ENCODE measurements around the gene DOCK3.
"Not testable (repeated sequence)": the region's sequence is repeated elsewhere in the genome, so short reads cannot be mapped to it uniquely, and the experiment has no call there.

Gene DOCK3

GRCh38 chr3:50676031-50676705, 1.4 kb downstream of the DOCK3 start:
- Histone ChIP-seq H3K4me1 (ENCODE audit: low read length) (no peaks in the 10 kb centered on the region), H3K79me2 (ENCODE audit: low read length) (no peaks in the 10 kb centered on the region), H3F3A (ENCODE audit: insufficient read depth, low read length) (no peaks in the 10 kb centered on the region), H3K27me3 (replicated peaks; ENCODE audit: insufficient read depth, low read length) (peaks cover 20% of the 10 kb centered on the region), H3K27ac (ENCODE audit: low read length) (no peak overlapping the region), H3K4me3 (ENCODE audit: low read length) (no peak overlapping the region), H3K9me3 (replicated peaks; ENCODE audit: insufficient read depth, low read length) (no peaks in the 10 kb centered on the region), H3K9ac (ENCODE audit: low read length) (no peak overlapping the region), H3K36me3 (replicated peaks; ENCODE audit: insufficient read depth, low read length) (no peaks in the 10 kb centered on the region), H3K9me2 (replicated peaks; ENCODE audit: insufficient read depth, low read length) (no peaks in the 10 kb centered on the region), H4K20me1 (ENCODE audit: insufficient read depth, low read length) (no peaks in the 10 kb centered on the region), H3K4me2 (ENCODE audit: low read depth, low read length) (no peak overlapping the region), H2AFZ (ENCODE audit: low read length) (no peak overlapping the region)
- TF ChIP-seq EZH2phosphoT487 (IDR thresholded peaks at IDR 0.05; ENCODE audit: low read length) (no peak), EZH2 (optimal IDR thresholded peaks at IDR 0.05; ENCODE audit: low read depth, low read length) (no peak), CTCF (IDR thresholded peaks at IDR 0.05; ENCODE audit: low read length) (no peak)
- no peak for DNase-seq

GRCh38 chr3:50687127-50687751, 12.5 kb downstream of the DOCK3 start:
- H3K79me2 ChIP-seq (ENCODE audit: low read length) = no peaks in the 10 kb centered on the region

GRCh38 chr3:50687916-50688315, 13.2 kb downstream of the DOCK3 start:
- no peak overlapping the region for H3K4me3 ChIP-seq (ENCODE audit: low read length)
- H3K9ac ChIP-seq (ENCODE audit: low read length) = no peak overlapping the region
- H3K79me2 ChIP-seq (ENCODE audit: low read length) = no peaks in the 10 kb centered on the region
- DNase-seq = no peak
- no peaks in the 10 kb centered on the region for H3K27me3 ChIP-seq (replicated peaks; ENCODE audit: insufficient read depth, low read length)
- H4K20me1 ChIP-seq (ENCODE audit: insufficient read depth, low read length) = no peaks in the 10 kb centered on the region
- H3K9me2 ChIP-seq (replicated peaks; ENCODE audit: insufficient read depth, low read length) = no peaks in the 10 kb centered on the region
- no peaks in the 10 kb centered on the region for H3K4me1 ChIP-seq (ENCODE audit: low read length)
- TF ChIP-seq EZH2phosphoT487 (IDR thresholded peaks at IDR 0.05; ENCODE audit: low read length) = no peak
- TF ChIP-seq EZH2 (optimal IDR thresholded peaks at IDR 0.05; ENCODE audit: low read depth, low read length) = no peak
- TF ChIP-seq CTCF (IDR thresholded peaks at IDR 0.05; ENCODE audit: low read length) = no peak
- no peaks in the 10 kb centered on the region for H3F3A ChIP-seq (ENCODE audit: insufficient read depth, low read length)
- no peaks in the 10 kb centered on the region for H3K36me3 ChIP-seq (replicated peaks; ENCODE audit: insufficient read depth, low read length)
- H3K27ac ChIP-seq (ENCODE audit: low read length) = no peak overlapping the region
- no peaks in the 10 kb centered on the region for H3K9me3 ChIP-seq (replicated peaks; ENCODE audit: insufficient read depth, low read length)
- H3K4me2 ChIP-seq (ENCODE audit: low read depth, low read length) = no peak overlapping the region
- no peak overlapping the region for H2AFZ ChIP-seq (ENCODE audit: low read length)

More at GRCh38 chr3:50687127-50687751, 12.5 kb downstream of the DOCK3 start:
- H3K27me3 ChIP-seq (replicated peaks; ENCODE audit: insufficient read depth, low read length) = no peaks in the 10 kb centered on the region
- no peak for DNase-seq
- no peaks in the 10 kb centered on the region for H4K20me1 ChIP-seq (ENCODE audit: insufficient read depth, low read length)
- TF ChIP-seq EZH2 (optimal IDR thresholded peaks at IDR 0.05; ENCODE audit: low read depth, low read length) = no peak
- no peak for TF ChIP-seq EZH2phosphoT487 (IDR thresholded peaks at IDR 0.05; ENCODE audit: low read length)
- TF ChIP-seq CTCF (IDR thresholded peaks at IDR 0.05; ENCODE audit: low read length) = no peak
- H3K9me2 ChIP-seq (replicated peaks; ENCODE audit: insufficient read depth, low read length) = no peaks in the 10 kb centered on the region
- H3K36me3 ChIP-seq (replicated peaks; ENCODE audit: insufficient read depth, low read length) = no peaks in the 10 kb centered on the region
- no peak overlapping the region for H3K9ac ChIP-seq (ENCODE audit: low read length)
- no peaks in the 10 kb centered on the region for H3K9me3 ChIP-seq (replicated peaks; ENCODE audit: insufficient read depth, low read length)
- H2AFZ ChIP-seq (ENCODE audit: low read length) = no peak overlapping the region
- H3F3A ChIP-seq (ENCODE audit: insufficient read depth, low read length) = no peaks in the 10 kb centered on the region
- no peak overlapping the region for H3K4me3 ChIP-seq (ENCODE audit: low read length)
- no peaks in the 10 kb centered on the region for H3K4me1 ChIP-seq (ENCODE audit: low read length)
- H3K4me2 ChIP-seq (ENCODE audit: low read depth, low read length) = no peak overlapping the region
- no peak overlapping the region for H3K27ac ChIP-seq (ENCODE audit: low read length)

GRCh38 chr3:50688602-50689001, 13.9 kb downstream of the DOCK3 start:
- not testable (repeated sequence) for H3K27ac ChIP-seq (ENCODE audit: low read length); H3F3A ChIP-seq (ENCODE audit: insufficient read depth, low read length); H3K27me3 ChIP-seq (replicated peaks; ENCODE audit: insufficient read depth, low read length); H3K9ac ChIP-seq (ENCODE audit: low read length); DNase-seq; H3K4me2 ChIP-seq (ENCODE audit: low read depth, low read length); H3K36me3 ChIP-seq (replicated peaks; ENCODE audit: insufficient read depth, low read length); H4K20me1 ChIP-seq (ENCODE audit: insufficient read depth, low read length); H3K79me2 ChIP-seq (ENCODE audit: low read length); H3K9me3 ChIP-seq (replicated peaks; ENCODE audit: insufficient read depth, low read length); H3K4me1 ChIP-seq (ENCODE audit: low read length); H3K4me3 ChIP-seq (ENCODE audit: low read length); H3K9me2 ChIP-seq (replicated peaks; ENCODE audit: insufficient read depth, low read length); H2AFZ ChIP-seq (ENCODE audit: low read length)
